Activated CD4-positive, CD25-positive, alpha-beta regulatory T cell treated with anti-CD3 and anti-CD28 coated beads, Interleukin-2, amount 50 U/mL, for 72 hours (primary cell): ENCODE data around the gene SLC28A2.

Experiments used
- DNase-seq: peaks from one replicate; pipeline ENCODE4 v3.0.0; 2021

Gene SLC28A2

DNA sequence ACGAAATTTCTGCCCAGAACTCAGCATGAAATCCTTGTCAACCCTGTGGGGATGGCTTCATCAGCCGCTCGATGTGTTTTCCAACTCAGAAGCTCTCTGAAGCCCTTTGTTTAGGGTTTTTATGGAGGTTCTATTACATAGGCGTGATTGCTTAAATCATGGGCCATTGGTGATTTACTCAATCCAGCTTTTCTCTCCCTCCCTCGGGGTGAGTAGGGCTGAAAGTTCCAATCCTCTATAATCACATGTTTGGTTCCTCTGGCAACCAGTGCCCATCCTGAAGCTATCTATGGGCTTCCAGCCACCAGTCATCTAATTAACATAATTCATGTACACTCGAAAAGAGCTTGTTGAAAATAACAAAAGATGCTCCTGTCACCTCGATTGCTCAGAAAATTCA is 74.7 kb downstream of the SLC28A2 start:
- no peak for DNase-seq
